ENCODE data around the gene SH2D4B.
A peak's percentile ranks its signal among the peaks of the same experiment; 100 is the strongest.

- TF ChIP-seq CTCF (IDR thresholded peaks at IDR 0.05) (no peak), REST (IDR thresholded peaks at IDR 0.05; ENCODE audit: insufficient read depth in 1 of 2, low read depth in 2 of 2, low read length in 1 of 2) (no peak), POLR2AphosphoS5 (IDR thresholded peaks at IDR 0.05; ENCODE audit: low read depth, low read length) (peak; percentile 37; the same call in 1 of the 2 replicates), SIN3A (IDR thresholded peaks at IDR 0.05; ENCODE audit: borderline replicate concordance, insufficient read depth, low read depth, low read length) (no peak), TCF7L2 (IDR thresholded peaks at IDR 0.05; ENCODE audit: low read depth, low read length) (peak; percentile 85)
These were observed 38.6 kb upstream of the SH2D4B start for GRCh38 chr10:80498833-80499741.
